Smooth muscle cell (in vitro differentiated cells): ENCODE results near the gene F8A3. TPM values are rescaled to one million over a fixed set of nuclear protein-coding genes. Genes with fewer than 3 reads are reported as not detected.

Experiments used
- DNase-seq: peaks from one replicate; lab custom pipeline; 2025; ENCODE audit not compliant: unreplicated experiment; lab: John Stamatoyannopoulos, UW
- H2AFZ ChIP-seq: fragments of 200-600 bp; sonication (generic); 2 replicates; pipeline ENCODE4 v1.6.0; 2016; ENCODE audit warnings: antibody characterized with exemption, low read depth, mild to moderate bottlenecking
- H3F3A ChIP-seq: fragments of 200-600 bp; sonication (generic); 2 replicates; pipeline ENCODE4 v1.6.0; 2017; ENCODE audit warnings: antibody characterized with exemption, low read depth
- H3K27ac ChIP-seq: fragments of 200-600 bp; sonication (generic); 2 replicates; pipeline ENCODE4 v1.5.1; 2016; ENCODE audit warnings: low read depth, mild to moderate bottlenecking
- H3K27me3 ChIP-seq: fragments of 200-600 bp; sonication (generic); 2 replicates; pipeline ENCODE4 v1.6.1; 2016; ENCODE audit warnings: low read depth, mild to moderate bottlenecking
- H3K36me3 ChIP-seq: fragments of 200-600 bp; sonication (generic); 2 replicates; pipeline ENCODE4 v1.5.1; 2016; ENCODE audit warnings: low read depth
- H3K4me1 ChIP-seq: fragments of 200-600 bp; sonication (generic); 2 replicates; pipeline ENCODE4 v1.5.1; 2016; ENCODE audit warnings: low read depth
- H3K4me2 ChIP-seq: fragments of 200-600 bp; sonication (generic); 2 replicates; pipeline ENCODE4 v1.6.0; 2016; ENCODE audit warnings: mild to moderate bottlenecking
- H3K4me3 ChIP-seq: fragments of 200-600 bp; sonication (generic); 2 replicates; pipeline ENCODE4 v1.5.1; 2016; ENCODE audit warnings: mild to moderate bottlenecking
- H3K79me2 ChIP-seq: fragments of 200-600 bp; sonication (generic); 2 replicates; pipeline ENCODE4 v1.6.0; 2016; ENCODE audit warnings: low read depth, mild to moderate bottlenecking
- H3K9ac ChIP-seq: fragments of 200-600 bp; sonication (generic); 2 replicates; pipeline ENCODE4 v1.6.0; 2016; ENCODE audit warnings: low read depth
- H3K9me3 ChIP-seq: fragments of 200-600 bp; sonication (generic); replicated peaks from 2 replicates; pipeline ENCODE4 v1.5.1; 2016; ENCODE audit warnings: low read depth
- H4K20me1 ChIP-seq: fragments of 200-600 bp; sonication (generic); 2 replicates; pipeline ENCODE4 v1.6.0; 2016; ENCODE audit warnings: low read depth
- WGBS: methylation state at CpG from one replicate; pipeline ENCODE4 v1.1.7; 2016; ENCODE audit warnings: low lambda C conversion rate; 5-methylcytosine and 5-hydroxymethylcytosine counted together
- polyA plus RNA-seq: library from polyadenylated mRNA; unstranded; fragments of >200 nt; fragmentation: Nextera tagmentation; extraction: Ambion mirVana; gene quantifications from 2 replicates; pipeline ENCODE4 v1.2.1, GENCODE V29; 2016
- total RNA-seq: library from RNA; depleted of rRNA; stranded (reverse); fragments of >200 nt; gene quantifications from 2 replicates; pipeline ENCODE4 v1.2.3, GENCODE V29; 2014
- TF ChIP-seq, protein P1 (sequence below): fragments of 200-600 bp; sonication (generic); IDR thresholded peaks from 2 replicates; pipeline ENCODE4 v1.5.1; 2017; ENCODE audit warnings: borderline replicate concordance, mild to moderate bottlenecking, antibody characterized with exemption; ENCODE audit not compliant: insufficient read depth, poor library complexity, severe bottlenecking

The F8A3 gene
- total and polyA plus RNA-seq, 2 experiments from 2014 or later, result 9.3 to 11.3 TPM

- TF ChIP-seq, protein P1, sequence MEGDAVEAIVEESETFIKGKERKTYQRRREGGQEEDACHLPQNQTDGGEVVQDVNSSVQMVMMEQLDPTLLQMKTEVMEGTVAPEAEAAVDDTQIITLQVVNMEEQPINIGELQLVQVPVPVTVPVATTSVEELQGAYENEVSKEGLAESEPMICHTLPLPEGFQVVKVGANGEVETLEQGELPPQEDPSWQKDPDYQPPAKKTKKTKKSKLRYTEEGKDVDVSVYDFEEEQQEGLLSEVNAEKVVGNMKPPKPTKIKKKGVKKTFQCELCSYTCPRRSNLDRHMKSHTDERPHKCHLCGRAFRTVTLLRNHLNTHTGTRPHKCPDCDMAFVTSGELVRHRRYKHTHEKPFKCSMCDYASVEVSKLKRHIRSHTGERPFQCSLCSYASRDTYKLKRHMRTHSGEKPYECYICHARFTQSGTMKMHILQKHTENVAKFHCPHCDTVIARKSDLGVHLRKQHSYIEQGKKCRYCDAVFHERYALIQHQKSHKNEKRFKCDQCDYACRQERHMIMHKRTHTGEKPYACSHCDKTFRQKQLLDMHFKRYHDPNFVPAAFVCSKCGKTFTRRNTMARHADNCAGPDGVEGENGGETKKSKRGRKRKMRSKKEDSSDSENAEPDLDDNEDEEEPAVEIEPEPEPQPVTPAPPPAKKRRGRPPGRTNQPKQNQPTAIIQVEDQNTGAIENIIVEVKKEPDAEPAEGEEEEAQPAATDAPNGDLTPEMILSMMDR, result no peak
- DNase-seq, result no peak
- no peak overlapping the region for H2AFZ ChIP-seq
- no peak overlapping the region for H3K9ac ChIP-seq
- H3K79me2 ChIP-seq, result no peaks in the 10 kb centered on the region
- H3K27me3 ChIP-seq, result no peaks in the 10 kb centered on the region
- no peaks in the 10 kb centered on the region for H4K20me1 ChIP-seq
- H3K4me2 ChIP-seq, result no peak overlapping the region
- no peaks in the 10 kb centered on the region for H3K36me3 ChIP-seq
- H3K9me3 ChIP-seq, result peaks cover 4% of the 10 kb centered on the region
- H3K4me3 ChIP-seq, result no peak overlapping the region
- H3K27ac ChIP-seq, result no peak overlapping the region
- no peaks in the 10 kb centered on the region for H3K4me1 ChIP-seq
- H3F3A ChIP-seq, result no peaks in the 10 kb centered on the region
Observed at GRCh38 chrX:155441097-155441496, 17.3 kb downstream of the F8A3 start.

- Histone ChIP-seq H3K9ac (no peak overlapping the region), H3K4me3 (no peak overlapping the region), H2AFZ (no peak overlapping the region), H4K20me1 (no peaks in the 10 kb centered on the region), H3K4me2 (no peak overlapping the region), H3F3A (no peaks in the 10 kb centered on the region), H3K4me1 (no peaks in the 10 kb centered on the region), H3K27me3 (no peaks in the 10 kb centered on the region), H3K79me2 (no peaks in the 10 kb centered on the region), H3K36me3 (no peaks in the 10 kb centered on the region), H3K27ac (no peak overlapping the region), H3K9me3 (no peaks in the 10 kb centered on the region)
- 96% methylated on average over 2 of the region's 2 CpGs for WGBS
- no peak for DNase-seq
- TF ChIP-seq, protein P1, result no peak
Observed at GRCh38 chrX:155435744-155436112, 22.7 kb downstream of the F8A3 start.

- H3K4me2 ChIP-seq, result no peak overlapping the region
- no peak overlapping the region for H3K27ac ChIP-seq
- TF ChIP-seq, protein P1, result no peak
- no peaks in the 10 kb centered on the region for H4K20me1 ChIP-seq
- H3K4me1 ChIP-seq, result no peaks in the 10 kb centered on the region
- no peaks in the 10 kb centered on the region for H3K27me3 ChIP-seq
- no peaks in the 10 kb centered on the region for H3F3A ChIP-seq
- H3K36me3 ChIP-seq, result no peaks in the 10 kb centered on the region
- no peaks in the 10 kb centered on the region for H3K9me3 ChIP-seq
- DNase-seq, result no peak
- H3K4me3 ChIP-seq, result no peak overlapping the region
- no peaks in the 10 kb centered on the region for H3K79me2 ChIP-seq
- H2AFZ ChIP-seq, result no peak overlapping the region
- no peak overlapping the region for H3K9ac ChIP-seq
- 77% methylated on average over 9 of the region's 9 CpGs for WGBS
Observed at GRCh38 chrX:155434906-155435743, 23.3 kb downstream of the F8A3 start.

GRCh38 chrX:155417769-155418168 lies 40.7 kb downstream of the F8A3 start:
- TF ChIP-seq, protein P1, result no peak
- Histone ChIP-seq H3K79me2 (no peaks in the 10 kb centered on the region), H3F3A (no peaks in the 10 kb centered on the region), H3K4me1 (no peaks in the 10 kb centered on the region), H3K27ac (no peak overlapping the region), H3K36me3 (no peaks in the 10 kb centered on the region), H4K20me1 (no peaks in the 10 kb centered on the region), H3K4me3 (no peak overlapping the region), H3K27me3 (no peaks in the 10 kb centered on the region), H2AFZ (no peak overlapping the region), H3K4me2 (no peak overlapping the region), H3K9ac (no peak overlapping the region), H3K9me3 (peaks cover 6% of the 10 kb centered on the region)
- no peak for DNase-seq
- WGBS, result 54% methylated on average over 1 of the region's 1 CpG
